GM18951 (cell line): Measurements from ENCODE around the gene PRAMEF13.
"Not testable (repeated sequence)": the region's sequence is repeated elsewhere in the genome, so short reads cannot be mapped to it uniquely, and the experiment has no call there.

ENCODE experiments used
- POLR2A ChIP-seq: IDR thresholded peaks from 4 replicates; pipeline ENCODE4 v1.6.1; 2011; ENCODE audit warnings: mild to moderate bottlenecking; ENCODE audit not compliant: insufficient read length, insufficient read depth; ENCODE audit errors: extremely low read depth
- in situ Hi-C: fragments of 300-500 bp; cut with MboI; formaldehyde crosslinking; loops from one replicate; pipeline ENCODE4 v1.12.0; 2022; ENCODE audit warnings: low sequenced_read_pairs, mixed read lengths, inconsistent platforms; ENCODE audit not compliant: unreplicated experiment

PRAMEF13 gene, protein sequence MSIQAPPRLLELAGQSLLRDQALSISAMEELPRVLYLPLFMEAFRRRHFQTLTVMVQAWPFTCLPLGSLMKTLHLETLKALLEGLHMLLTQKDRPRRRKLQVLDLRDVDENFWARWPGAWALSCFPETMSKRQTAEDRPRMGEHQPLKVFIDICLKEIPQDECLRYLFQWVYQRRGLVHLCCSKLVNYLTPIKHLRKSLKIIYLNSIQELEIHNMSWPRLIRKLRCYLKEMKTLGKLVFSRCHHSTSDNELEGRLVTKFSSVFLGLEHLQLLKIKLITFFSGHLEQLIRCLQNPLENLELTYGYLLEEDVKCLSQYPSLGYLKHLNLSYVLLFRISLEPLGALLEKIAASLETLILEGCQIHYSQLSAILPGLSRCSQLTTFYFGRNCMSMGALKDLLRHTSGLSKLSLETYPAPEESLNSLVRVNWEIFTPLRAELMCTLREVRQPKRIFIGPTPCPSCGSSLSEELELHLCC

DNA sequence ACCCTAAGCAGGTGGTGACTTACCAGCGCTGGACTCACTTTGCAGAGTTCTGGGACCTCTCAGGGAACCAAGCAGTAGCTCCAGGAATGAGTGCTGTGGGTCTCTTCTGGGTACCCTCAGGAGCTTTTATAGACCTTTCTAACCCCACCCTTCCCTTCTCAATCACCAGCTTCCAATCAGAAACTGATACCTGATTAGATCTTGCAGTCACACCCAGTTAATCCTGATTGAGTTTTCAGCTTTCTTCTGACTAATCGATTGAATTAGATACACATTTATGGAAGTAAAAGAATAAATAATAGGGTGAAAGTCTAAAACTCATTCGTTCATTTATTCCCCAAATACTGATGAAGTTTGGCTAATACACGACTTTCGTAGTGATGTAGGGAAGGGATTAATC lies at the start of gene PRAMEF13:
TSS of gene PRAMEF13 (minus strand) at position 101 of the 400 bp plus-strand sequence. CDS start 1,820 bp downstream, outside the sequence.
- in situ Hi-C loops, result not testable (repeated sequence)

DNA sequence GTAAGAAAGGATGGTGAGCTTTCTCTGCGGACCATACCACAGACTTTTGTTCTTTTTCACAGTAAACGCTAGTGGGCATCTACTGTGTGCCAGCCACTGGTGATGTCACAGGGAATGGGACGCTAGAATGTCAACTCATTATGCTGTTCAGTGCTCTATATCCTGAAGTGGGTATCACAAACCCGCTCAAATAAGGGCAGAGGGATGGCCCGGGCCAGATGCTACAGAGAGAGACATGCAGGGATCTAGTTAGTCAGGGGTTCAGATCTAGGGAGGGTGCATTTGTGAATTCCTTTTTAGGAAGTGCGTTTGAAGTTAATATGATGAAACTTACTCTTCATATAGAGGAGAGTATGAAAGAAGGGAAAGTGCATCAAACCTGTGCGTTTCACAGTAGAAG lies 45.9 kb upstream of the PRAMEF13 start:
- in situ Hi-C loops, result loop anchor here (25.0 kb wide), 4 partner anchors 135 to 310 kb away; partner anchors contain the start of genes HNRNPCL2, PRAMEF17 and PRAMEF6

DNA sequence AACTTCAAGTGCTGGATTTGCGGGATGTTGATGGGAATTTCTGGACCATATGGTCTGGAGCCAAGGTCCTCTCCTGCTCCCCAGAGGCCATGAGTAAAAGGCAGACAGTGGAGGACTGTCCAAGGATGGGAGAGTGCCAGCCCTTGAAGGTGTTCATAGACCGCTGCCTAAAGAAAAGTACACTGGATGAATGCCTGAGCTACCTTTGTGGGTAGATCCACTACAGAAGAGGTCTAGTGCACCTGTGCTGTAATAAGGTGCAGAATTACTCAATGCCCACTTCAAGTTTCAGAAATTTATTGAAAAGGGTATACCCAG lies 45.3 kb upstream of the PRAMEF13 start:
- in situ Hi-C loops, result loop anchor here (25.0 kb wide), 4 partner anchors 134 to 309 kb away; partner anchors contain the start of genes HNRNPCL2, PRAMEF17 and PRAMEF6

DNA sequence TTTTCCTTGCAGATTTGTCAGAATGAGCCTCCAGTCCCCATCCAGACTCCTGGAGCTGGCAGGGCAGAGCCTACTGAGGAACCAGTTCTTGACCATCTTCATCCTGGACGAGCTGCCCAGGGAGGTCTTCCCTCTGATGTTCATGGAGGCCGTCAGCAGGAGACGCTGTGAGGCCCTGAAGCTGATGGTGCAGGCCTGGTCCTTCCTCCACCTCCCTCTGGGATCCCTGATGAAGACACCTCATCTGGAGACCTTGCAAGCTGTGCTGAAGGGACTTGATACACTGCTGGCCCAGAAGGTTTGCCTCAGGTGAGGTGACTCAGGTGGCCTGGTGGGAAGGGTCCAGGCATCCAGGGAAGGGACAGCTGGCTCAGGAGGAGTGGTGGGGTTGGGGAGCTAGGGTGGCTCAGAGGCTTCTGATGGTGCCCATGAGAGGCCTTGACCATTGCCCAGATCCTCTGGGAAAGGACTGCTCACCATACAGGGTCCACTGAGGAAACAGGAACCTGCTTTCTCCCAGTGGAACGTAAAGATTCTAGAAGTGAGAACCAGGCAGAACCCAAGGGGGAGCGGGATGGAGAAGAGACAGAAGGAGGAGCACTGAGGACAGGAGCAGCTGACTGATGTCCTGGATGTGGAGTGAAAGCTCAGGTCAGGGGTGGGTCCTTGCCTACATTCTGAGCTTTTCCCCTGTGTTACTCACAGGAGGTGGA lies 44.8 kb upstream of the PRAMEF13 start:
- in situ Hi-C loops, result loop anchor here (25.0 kb wide), 4 partner anchors 134 to 309 kb away; partner anchors contain the start of genes HNRNPCL2, PRAMEF17 and PRAMEF6

DNA sequence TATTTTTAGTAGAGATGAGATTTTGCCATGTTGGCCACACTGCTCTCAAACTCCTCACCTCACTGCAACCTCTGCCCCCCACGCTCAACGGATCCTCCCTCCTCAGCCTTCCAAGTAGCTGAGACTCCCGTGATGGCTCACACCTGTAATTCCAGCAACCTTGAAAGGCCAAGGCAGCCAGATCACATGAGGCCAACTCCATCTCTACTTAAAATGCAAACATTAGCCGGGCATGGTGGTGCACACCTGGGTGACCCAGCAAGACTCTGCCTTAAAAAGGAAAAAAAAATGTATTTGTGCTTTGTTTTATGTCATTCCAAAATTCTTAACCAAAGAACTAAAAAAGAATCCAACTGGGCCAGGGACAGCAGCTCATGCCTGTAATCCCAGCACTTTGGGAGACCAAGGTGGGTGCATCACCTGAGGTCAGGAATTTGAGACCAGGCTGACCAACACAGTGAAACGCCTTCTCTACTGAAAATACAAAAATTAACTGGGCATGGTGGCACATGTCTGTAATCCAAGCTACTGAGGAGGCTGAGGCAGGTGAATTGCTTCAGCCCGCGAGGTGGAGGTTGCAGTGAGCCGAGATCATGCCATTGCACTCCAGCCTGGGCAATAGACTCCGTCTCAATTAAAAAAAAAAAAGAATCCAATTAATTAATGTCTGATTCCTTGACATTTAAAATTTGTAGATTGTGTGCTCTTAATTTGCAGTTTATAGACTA lies 42.5 kb upstream of the PRAMEF13 start:
- in situ Hi-C loops, result loop anchor here (25.0 kb wide), 4 partner anchors 131 to 306 kb away; partner anchors contain the start of genes HNRNPCL2, PRAMEF17 and PRAMEF6

DNA sequence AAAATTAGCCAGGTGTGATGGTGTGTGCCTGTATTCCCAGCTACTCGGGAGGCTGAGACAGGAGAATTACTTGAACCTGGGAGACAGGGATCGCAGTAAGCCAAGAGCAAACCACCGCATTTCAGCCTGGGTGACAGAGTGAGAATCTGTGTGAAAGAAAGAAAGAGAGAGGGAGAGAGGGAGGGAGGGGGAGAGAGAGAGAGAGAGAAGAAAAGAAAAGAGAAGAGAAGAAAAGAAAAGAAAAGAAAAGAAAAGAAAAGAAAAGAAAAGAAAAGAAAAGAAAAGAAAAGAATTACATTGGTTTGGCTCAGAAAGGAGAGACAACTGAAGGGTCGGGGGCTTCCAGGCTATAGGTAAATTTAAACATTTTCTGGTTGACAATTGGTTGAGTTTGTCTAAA lies 38.4 kb upstream of the PRAMEF13 start:
- in situ Hi-C loops, result loop anchor here (25.0 kb wide), 4 partner anchors 127 to 302 kb away; partner anchors contain the start of genes HNRNPCL2, PRAMEF17 and PRAMEF6

DNA sequence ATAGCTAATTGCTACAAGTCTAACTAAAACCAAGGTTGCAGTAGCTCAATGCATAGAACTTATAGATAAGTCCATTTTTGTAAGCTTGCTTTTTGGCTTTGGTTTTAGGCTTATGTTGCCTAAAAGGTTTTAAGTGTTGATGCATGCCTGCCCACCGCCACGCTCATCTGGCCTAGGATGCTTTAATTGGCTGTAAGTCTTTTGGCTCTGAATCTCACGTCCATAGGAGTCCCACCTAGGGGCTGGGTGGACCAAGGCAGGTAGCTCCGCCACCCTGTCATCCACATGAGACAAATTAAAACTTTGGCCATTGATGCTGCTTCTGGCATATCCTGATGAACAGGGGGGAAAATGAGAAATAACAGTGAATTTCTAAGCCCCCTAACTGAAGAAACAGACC lies 36.4 kb upstream of the PRAMEF13 start:
- in situ Hi-C loops, result loop anchor here (25.0 kb wide), 4 partner anchors 125 to 300 kb away; partner anchors contain the start of genes HNRNPCL2, PRAMEF17 and PRAMEF6

DNA sequence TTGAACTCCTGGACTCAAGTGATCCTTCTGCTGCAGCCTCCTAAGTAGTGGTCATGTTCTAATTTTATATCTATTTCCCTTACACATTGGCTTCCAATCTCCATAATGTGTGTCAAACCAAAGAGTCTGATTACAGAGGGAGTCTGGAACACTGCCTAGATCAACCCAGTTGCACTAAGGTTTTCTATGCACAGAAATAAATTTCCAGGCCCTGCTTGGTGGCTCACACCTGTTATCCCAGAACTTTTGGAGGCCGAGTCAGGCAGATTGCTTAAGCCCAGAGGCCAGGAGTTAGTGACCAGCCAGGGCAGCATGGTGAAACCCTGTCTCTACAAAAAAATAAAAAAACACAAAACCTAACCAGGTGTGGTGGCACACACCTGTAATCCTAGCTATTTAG lies 32.8 kb upstream of the PRAMEF13 start:
- in situ Hi-C loops, result loop anchor here (25.0 kb wide), 4 partner anchors 122 to 297 kb away; partner anchors contain the start of genes HNRNPCL2, PRAMEF17 and PRAMEF6

DNA sequence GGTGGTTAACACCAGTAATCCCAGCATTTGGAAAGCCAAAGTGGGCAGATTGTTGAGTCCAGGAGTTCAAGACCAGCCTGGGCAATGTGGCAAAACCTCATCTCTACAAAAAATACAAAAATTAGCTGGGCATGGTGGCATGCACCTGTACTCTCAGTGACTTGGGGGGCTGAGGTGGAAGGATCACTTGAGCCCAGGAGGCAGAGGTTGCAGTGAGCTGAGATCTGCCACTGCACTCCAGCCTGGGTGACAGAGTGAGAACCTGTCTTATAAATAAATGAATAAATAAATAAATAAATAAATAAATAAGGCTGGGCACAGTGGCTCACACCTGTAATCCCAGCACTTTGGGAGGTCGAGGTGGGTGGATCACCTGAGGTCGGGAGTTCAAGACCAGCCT lies 30.8 kb upstream of the PRAMEF13 start:
- in situ Hi-C loops, result loop anchor here (25.0 kb wide), 4 partner anchors 120 to 295 kb away; partner anchors contain the start of genes HNRNPCL2, PRAMEF17 and PRAMEF6

DNA sequence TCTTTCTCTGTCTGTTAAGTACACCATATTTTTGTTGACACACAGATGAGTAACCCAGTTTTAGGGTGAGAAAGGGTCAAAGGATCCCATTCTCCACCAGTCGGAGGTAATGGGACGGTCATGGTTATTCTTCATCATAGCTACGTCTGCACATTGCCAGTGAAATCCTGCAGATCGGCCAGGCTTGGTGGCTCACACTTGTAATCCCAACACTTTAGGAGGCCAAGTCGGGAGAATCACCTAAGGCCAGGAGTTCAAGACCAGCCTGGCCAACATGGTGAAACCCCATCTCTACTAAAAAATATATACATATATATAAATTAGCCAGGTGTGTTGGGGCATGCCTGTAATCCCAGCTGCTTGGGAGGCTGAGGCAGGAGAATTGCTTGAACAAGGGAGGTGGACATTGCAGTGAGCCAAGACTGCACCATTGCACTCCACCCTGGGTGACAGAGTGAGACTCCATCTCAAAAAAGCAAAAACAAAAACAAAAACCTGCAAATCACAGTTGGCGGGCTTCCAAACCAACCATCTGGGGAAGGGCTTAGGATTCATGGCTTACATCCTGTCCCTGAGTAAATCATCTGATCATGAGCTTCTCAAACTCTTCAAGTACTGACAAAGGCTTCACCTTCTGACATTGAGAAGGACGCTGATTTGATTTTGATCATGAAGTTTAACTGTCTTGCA lies 30.0 kb upstream of the PRAMEF13 start:
- in situ Hi-C loops, result loop anchor here (25.0 kb wide), 4 partner anchors 119 to 294 kb away; partner anchors contain the start of genes HNRNPCL2, PRAMEF17 and PRAMEF6

DNA sequence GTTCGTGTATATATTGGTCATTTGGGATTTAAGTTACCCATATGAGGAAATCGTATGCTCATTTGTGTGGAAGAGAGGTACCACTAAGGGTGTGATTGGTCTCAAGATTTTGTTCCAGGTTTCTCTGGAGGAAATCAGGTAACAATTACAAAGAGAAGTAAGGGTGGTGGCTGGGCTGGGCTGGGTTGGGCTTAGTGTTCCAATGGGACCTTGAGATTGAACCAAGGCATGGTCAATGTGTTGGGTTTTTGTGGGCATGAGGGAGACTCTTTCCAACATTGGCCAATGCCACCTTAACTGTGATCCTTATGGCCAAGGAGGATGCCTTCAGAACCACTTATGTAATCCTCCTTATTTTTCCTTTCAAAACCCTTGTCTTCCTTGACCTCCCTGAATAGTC lies 29.4 kb upstream of the PRAMEF13 start:
- in situ Hi-C loops, result loop anchor here (25.0 kb wide), 4 partner anchors 118 to 293 kb away; partner anchors contain the start of genes HNRNPCL2, PRAMEF17 and PRAMEF6

DNA sequence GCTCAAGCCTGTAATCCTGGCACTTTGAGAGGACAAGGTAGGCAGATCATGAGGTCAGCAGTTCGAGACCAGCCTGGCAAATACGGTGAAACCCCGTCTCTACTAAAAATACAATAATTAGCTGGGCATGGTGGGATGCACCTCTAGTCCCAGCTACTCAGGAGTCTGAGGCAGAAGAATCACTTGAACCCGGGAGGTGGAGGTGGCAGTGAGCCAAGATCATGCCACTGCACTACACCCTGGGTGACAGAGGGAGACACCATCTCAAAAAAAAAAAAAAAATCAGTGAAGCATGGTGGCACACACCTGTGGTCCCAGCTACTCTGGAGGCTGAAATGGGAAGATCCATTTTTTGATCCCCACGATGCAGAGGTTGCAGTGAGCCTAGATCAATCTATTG lies 28.9 kb upstream of the PRAMEF13 start:
- in situ Hi-C loops, result loop anchor here (25.0 kb wide), 4 partner anchors 118 to 293 kb away; partner anchors contain the start of genes HNRNPCL2, PRAMEF17 and PRAMEF6

DNA sequence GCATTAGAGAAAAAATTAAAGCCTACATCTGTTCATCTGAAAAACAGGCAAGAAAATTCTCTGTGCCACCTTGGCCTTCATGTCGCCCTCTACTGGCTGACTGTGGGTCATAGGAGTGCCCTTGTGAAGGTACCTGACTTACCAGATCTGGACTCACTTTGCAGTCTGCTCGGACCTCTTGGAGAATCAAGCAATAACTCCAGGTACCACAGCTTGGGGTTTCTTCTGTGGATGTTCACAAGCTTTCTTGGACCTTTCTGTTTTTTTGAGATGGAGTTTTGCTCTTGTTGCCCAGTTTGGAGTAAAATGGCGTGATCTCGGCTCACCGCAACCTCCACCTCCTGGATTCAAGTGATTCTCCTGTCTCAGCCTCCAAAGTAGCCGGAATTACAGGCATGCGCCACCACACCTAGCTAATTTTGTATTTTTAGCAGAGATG lies 27.2 kb upstream of the PRAMEF13 start:
- TF ChIP-seq POLR2A, result no peak
- in situ Hi-C loops, result loop anchor here (25.0 kb wide), 4 partner anchors 116 to 291 kb away; partner anchors contain the start of genes HNRNPCL2, PRAMEF17 and PRAMEF6

DNA sequence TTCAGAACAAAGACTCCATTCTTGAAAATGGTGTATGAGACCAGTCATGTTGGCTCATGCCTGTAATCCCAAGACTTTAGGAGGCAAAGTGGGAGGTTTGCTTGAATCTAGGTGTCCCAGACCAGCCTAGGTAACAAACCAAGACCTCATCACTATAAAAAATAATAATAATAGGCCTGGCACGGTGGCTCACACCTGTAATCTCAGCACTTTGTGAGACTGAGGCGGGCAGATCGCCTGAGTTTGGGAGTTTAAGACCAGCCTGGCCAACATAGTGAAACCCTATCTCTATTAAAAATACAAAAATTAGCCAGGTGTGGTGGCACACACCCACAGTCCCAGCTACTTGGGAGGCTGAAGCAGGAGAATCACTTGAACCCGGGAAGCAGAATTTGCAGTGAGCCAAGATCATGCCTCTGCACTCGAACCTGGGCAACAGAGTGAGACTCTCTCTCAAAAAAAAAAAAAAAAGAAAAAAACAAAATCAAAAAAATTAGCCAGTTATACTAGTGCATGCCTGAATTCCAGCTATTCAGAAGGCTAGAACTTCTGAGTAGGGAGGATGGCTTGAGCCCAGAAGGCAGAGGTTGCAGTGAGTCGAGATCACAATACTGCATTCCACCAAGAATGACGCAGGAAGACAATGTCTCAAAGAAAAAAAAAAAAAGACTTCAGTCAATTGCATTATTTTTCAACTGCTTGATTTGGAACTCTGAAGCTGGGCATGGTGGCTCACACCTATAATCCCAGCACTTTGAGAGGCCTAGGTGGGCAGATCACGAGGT lies 26.3 kb upstream of the PRAMEF13 start:
- in situ Hi-C loops, result loop anchor here (25.0 kb wide), 4 partner anchors 115 to 290 kb away; partner anchors contain the start of genes HNRNPCL2, PRAMEF17 and PRAMEF6

DNA sequence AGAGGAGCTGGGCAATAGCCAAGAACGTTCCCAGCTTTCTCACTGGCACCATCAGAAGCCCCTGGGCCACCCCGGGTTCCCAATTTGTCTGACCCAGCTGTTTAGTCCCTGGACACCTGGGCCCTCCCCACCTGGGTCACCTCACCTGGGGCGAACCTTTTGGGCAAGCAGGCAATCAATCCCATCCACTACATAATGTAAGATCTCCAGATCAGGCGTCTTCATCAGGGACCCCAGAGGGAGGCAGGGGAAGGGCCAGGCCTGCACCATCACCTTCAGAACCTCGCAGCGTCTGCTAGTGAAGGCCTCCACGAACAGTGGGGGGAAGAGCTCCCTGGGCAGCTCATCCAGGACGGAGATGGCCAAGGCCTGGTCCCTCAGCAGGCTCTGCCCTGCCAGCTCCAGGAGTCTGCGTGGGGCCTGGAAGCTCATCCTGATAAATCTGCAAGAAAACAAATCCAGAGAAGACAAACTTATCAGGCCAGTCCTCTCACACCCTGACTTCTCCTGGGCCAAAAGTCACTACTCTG lies 24.5 kb upstream of the PRAMEF13 start, which contains the start of gene PRAMEF18:
TSS of gene PRAMEF18 (minus strand) at position 480 of the 530 bp plus-strand sequence. CDS start at position 432, 48 bp downstream.
- in situ Hi-C loops, result loop anchor here (25.0 kb wide), 4 partner anchors 113 to 288 kb away; partner anchors contain the start of genes HNRNPCL2, PRAMEF17 and PRAMEF6
